Immature natural killer cell (primary cell): Measurements from ENCODE around the gene VASH2. TPM values are rescaled to one million over a fixed set of nuclear protein-coding genes. Genes with fewer than 3 reads are reported as not detected.

Source experiments
- DNase-seq, 3 donors: peaks; one replicate each; pipeline ENCODE4 v3.0.0; 2022; ENCODE audit warnings: mixed read lengths in 1 of 3
- H3K27ac Mint-ChIP-seq, 6 donors: one replicate each; pipeline ENCODE4 v1.8.0; 2020; ENCODE audit warnings: mixed read lengths in 6 of 6, mild to moderate bottlenecking in 5 of 6, inconsistent platforms in 4 of 6, moderate library complexity in 3 of 6
- H3K27me3 Mint-ChIP-seq, 3 donors: one replicate each; pipeline ENCODE4 v1.8.0; 2020 to 2021; ENCODE audit warnings: low read depth in 3 of 3, mild to moderate bottlenecking in 3 of 3, mixed read lengths in 3 of 3, moderate library complexity in 3 of 3, inconsistent platforms in 1 of 3
- H3K36me3 Mint-ChIP-seq, 3 donors: one replicate each; pipeline ENCODE4 v1.8.0; 2020; ENCODE audit warnings: mixed read lengths in 3 of 3, inconsistent platforms in 2 of 3, mild to moderate bottlenecking in 2 of 3
- H3K4me1 Mint-ChIP-seq, 2 donors: one replicate each; pipeline ENCODE4 v1.8.0; 2020; ENCODE audit warnings: inconsistent platforms in 2 of 2, mild to moderate bottlenecking in 2 of 2, mixed read lengths in 2 of 2, moderate library complexity in 1 of 2
- H3K4me3 Mint-ChIP-seq, 5 donors: one replicate each; pipeline ENCODE4 v1.8.0; 2020; ENCODE audit warnings: mild to moderate bottlenecking in 5 of 5, mixed read lengths in 5 of 5, inconsistent platforms in 3 of 5, moderate library complexity in 3 of 5
- H3K9me3 Mint-ChIP-seq, 6 donors: one replicate each; pipeline ENCODE4 v1.8.0; 2020; ENCODE audit warnings: mild to moderate bottlenecking in 6 of 6, mixed read lengths in 6 of 6, inconsistent platforms in 4 of 6, moderate library complexity in 3 of 6
- polyA plus RNA-seq, 3 donors: library from polyadenylated mRNA; unstranded; fragments of 300-500 nt; fragmentation: Illumina TruSeq; gene quantifications; one replicate each; pipeline ENCODE4 v1.2.3, GENCODE V29; 2021

The VASH2 gene
- polyA plus RNA-seq, 3 donors from 2014 or later: 0.49 TPM; not detected in 2

DNA sequence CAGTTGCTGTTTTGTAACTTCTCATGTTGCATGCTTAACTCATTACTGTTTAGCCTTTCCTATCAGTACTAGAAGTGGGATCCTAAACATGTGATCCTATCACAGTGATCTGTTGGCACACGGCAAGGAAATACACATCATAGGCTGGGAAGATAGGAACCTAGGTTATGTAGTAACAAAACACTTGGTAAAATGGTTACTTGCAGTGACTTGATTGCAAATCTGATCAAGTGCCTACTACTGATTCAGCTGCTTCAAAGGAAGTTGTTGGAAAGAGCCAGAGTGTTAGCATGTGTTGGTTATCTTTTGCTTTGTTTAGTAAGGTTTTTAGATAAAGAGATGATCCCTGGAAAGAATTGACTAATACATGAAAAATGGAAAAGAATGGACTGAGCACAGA is 8.9 kb upstream of the VASH2 start:
- Mint-ChIP-seq H3K27ac (no peak overlapping the region), H3K36me3 (no peaks in the 10 kb centered on the region), H3K4me1 (no peaks in the 10 kb centered on the region), H3K27me3 (peaks cover 2 to 4% (median 2%) of the 10 kb centered on the region in 3 donors), H3K4me3 (no peak overlapping the region), H3K9me3 (peaks cover 0 to 4% (median 0%) of the 10 kb centered on the region in 6 donors)
- no peak for DNase-seq

DNA sequence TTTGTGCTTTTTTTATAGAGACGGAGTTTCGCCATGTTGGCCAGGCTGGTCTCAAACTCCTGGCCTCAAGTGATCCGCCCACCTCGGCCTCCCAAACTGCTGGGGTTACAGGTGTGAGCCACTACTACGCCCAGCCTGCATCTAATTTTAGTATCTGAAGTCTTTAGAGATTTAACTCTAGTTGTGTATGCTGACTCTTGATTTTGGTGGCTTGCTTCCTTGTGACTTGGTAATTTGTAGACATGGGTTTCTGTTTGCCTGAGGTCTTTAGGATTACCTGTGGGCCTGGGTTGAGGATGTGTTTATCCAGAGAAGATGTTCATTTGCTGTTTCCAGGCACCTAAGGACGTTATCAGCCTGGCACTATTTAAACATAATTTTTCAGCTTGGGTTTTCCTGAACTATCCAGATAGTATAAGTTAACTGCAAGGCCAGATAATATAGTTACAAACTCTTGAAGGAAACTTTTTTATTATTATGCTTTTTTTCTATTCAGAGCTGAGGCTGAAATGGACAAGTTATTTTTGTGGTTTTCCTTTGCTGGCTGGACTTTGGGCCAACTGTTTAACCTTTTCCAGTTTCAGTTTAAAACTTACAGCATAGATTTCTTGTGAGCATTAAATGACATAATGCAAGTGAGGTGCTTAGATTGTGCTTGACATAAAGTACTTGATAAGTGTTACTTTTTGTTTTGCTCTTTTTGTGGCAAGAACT is 7.5 kb upstream of the VASH2 start:
- Mint-ChIP-seq H3K4me1 (no peaks in the 10 kb centered on the region), H3K27me3 (peaks cover 2 to 6% (median 2%) of the 10 kb centered on the region in 3 donors)
- no peak for DNase-seq

DNA sequence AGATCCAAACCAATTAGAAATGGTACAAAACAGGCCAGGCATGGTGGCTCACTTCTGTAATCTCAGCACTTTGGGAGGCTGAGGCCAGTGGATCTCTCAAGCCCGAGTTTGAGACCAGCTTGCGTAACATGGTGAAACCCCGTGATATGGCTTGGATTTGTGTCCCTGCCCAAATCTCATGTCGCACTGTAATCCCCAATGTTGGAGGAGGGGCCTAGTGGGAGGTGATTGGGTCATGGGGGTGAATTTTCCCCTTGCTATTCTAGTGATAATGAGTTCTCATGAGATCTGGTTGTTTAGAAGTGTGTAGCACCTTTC is 7.0 kb upstream of the VASH2 start:
- Mint-ChIP-seq H3K9me3 (peaks cover 0 to 4% (median 0%) of the 10 kb centered on the region in 6 donors), H3K4me3 (no peak overlapping the region), H3K36me3 (no peaks in the 10 kb centered on the region), H3K4me1 (no peaks in the 10 kb centered on the region), H3K27ac (no peak overlapping the region), H3K27me3 (peaks cover 2 to 6% (median 2%) of the 10 kb centered on the region in 3 donors)
- no peak for DNase-seq

More for the DNA sequence above, 7.5 kb upstream of the VASH2 start:
- Mint-ChIP-seq H3K4me3 (no peak overlapping the region), H3K27ac (no peak overlapping the region), H3K9me3 (peaks cover 0 to 4% (median 0%) of the 10 kb centered on the region in 6 donors), H3K36me3 (no peaks in the 10 kb centered on the region)

DNA sequence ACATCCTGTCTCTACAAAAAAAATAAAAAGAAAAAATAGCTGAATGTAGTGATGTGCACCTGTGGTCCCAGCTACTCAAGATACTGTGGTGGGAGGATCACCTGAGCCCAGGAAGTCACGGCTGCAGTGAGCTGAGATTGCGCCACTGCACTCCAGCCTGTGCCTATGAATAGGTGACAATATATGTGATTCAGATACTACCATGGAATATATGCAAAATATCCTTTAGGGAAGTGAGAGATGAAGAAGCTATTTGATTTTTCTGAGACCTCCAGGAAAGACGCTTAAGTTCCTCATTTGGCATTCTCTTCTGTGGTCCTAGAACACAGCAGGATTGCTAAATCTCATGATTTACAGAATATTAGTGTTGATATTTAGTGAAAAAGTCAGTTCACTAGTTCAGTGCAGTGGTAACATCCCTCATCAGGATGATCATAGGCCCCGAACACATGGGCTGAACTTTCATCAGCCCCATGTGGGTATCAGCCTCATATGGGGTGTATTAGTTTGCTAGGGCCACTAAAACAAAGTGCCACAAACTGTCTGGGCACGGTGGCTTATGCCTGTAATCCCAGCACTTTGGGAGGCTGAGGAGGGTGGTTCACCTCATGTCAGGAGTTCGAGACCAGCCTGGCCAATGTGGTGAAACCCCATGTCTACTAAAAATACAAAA is 6.0 kb upstream of the VASH2 start:
- H3K4me3 Mint-ChIP-seq: no peak overlapping the region
- no peak for DNase-seq
- peaks cover 5 to 10% (median 9%) of the 10 kb centered on the region in 3 donors for H3K27me3 Mint-ChIP-seq
- no peak overlapping the region for H3K27ac Mint-ChIP-seq
- peaks cover 0 to 6% (median 0%) of the 10 kb centered on the region in 6 donors for H3K9me3 Mint-ChIP-seq
- no peaks in the 10 kb centered on the region for H3K36me3 Mint-ChIP-seq
- peaks cover 0 to 2% of the 10 kb centered on the region in 2 donors for H3K4me1 Mint-ChIP-seq

DNA sequence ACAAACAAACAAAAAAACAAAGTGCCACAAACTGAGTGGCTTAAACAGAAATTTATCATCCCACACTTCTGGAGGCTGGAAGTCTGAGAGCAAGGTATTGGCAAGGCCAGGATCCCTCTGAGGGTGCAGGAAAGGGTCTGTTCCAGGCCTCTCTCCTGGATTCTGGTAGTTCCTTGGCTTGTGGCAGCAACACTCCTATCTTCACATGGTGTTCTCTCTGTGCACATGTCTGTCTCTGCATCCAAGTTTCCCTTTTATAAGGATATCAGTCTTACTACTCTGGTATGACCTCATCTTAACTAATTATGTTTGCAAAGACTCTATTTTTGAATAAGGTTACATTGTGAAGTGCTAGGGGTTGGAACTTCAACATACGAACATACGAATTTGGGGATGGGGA is 5.3 kb upstream of the VASH2 start:
- peaks cover 0 to 6% (median 0%) of the 10 kb centered on the region in 6 donors for H3K9me3 Mint-ChIP-seq
- H3K36me3 Mint-ChIP-seq: no peaks in the 10 kb centered on the region
- H3K27ac Mint-ChIP-seq: no peak overlapping the region
- peaks cover 6 to 11% (median 10%) of the 10 kb centered on the region in 3 donors for H3K27me3 Mint-ChIP-seq
- peaks cover 5 to 9% of the 10 kb centered on the region in 2 donors for H3K4me1 Mint-ChIP-seq
- DNase-seq: no peak
- H3K4me3 Mint-ChIP-seq: no peak overlapping the region

DNA sequence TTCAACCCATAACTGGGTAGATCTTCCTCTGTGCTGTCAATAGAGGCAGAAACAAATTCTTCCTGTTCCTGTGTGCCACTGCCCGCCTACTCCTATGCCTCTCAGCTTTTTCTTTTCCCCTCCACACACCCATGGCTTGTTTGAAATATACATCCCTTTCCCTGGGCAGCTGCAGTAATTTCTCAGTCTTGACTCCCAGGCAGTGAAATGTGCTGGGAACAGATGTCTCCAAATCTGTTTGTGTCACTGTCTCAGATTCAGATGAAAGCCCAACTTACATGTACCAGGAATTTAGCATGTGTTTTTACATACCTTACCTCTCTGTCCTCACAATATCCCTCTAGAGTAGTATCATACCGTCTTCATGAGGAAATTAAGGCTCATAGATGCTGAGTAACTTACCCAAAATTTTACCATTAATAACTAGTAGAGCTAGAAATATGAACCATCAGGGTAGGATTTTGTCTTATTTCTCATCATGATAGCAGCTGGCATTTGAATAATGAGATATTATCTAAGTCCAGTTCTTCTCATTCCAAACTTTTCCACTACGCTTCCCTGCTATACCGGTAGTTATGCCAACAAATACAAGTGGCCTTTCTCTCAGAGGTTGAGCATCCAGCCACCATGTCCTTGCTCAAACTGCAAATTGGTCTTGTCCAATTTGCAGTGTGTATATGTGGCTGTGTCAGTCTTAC is 4.7 kb upstream of the VASH2 start:
- Mint-ChIP-seq H3K27me3 (peaks cover 9 to 15% (median 10%) of the 10 kb centered on the region in 3 donors), H3K27ac (no peak overlapping the region), H3K36me3 (no peaks in the 10 kb centered on the region), H3K4me3 (no peak overlapping the region), H3K4me1 (peaks cover 9 to 13% of the 10 kb centered on the region in 2 donors), H3K9me3 (peaks cover 0 to 6% (median 0%) of the 10 kb centered on the region in 6 donors)
- DNase-seq: no peak

DNA sequence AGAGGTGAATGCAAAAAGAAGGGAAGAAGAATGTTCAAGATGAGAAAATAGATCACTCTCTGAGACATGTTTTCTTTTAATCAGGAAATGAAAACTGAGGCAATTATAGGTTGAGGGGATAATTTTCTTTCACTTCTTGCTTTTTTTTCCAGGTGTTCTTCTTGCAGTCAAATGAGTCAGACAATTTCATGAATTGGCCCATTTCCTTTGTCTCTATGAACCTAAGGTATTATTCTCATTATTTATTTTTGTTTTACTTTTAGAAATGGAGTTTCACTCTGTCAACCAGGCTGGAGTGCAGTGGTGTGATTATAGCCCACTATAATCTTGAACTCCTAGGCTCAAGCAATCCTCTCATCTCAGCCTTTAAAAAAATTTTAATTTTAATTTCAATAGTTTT is 3.5 kb upstream of the VASH2 start:
- Mint-ChIP-seq H3K36me3 (no peaks in the 10 kb centered on the region), H3K27ac (no peak overlapping the region), H3K9me3 (peaks cover 0 to 2% (median 0%) of the 10 kb centered on the region in 6 donors), H3K27me3 (peaks cover 7 to 16% (median 8%) of the 10 kb centered on the region in 3 donors), H3K4me1 (peaks cover 11 to 13% of the 10 kb centered on the region in 2 donors), H3K4me3 (no peak overlapping the region)
- DNase-seq: no peak

DNA sequence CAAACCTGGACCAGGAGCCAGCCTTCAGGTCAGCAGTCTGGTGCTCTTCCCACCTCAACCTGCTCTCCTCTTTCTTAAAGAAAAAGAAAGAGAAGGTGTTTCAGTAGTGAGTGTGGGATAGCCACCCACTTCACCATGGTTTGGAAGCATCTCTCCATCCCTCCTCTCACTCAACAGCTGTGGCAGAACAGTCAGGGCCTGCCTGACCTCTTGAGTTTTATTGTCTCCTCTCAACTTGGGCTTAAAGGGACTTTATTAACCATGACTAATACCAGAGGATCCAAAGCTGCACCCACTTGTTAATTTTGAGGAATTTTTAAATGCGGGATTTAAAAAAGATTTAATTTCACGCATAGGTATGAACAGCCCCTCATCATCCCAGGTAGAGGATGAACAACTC is 570 bp upstream of the VASH2 start:
- Mint-ChIP-seq H3K27ac (no peak overlapping the region), H3K27me3 (peaks cover 10 to 26% (median 15%) of the 10 kb centered on the region in 3 donors), H3K36me3 (no peaks in the 10 kb centered on the region), H3K4me1 (peaks cover 11 to 13% of the 10 kb centered on the region in 2 donors), H3K9me3 (peaks cover 0 to 2% (median 0%) of the 10 kb centered on the region in 6 donors), H3K4me3 (peak overlapping the region; percentile 73 to 80 (median 75))
- DNase-seq: no peak

DNA sequence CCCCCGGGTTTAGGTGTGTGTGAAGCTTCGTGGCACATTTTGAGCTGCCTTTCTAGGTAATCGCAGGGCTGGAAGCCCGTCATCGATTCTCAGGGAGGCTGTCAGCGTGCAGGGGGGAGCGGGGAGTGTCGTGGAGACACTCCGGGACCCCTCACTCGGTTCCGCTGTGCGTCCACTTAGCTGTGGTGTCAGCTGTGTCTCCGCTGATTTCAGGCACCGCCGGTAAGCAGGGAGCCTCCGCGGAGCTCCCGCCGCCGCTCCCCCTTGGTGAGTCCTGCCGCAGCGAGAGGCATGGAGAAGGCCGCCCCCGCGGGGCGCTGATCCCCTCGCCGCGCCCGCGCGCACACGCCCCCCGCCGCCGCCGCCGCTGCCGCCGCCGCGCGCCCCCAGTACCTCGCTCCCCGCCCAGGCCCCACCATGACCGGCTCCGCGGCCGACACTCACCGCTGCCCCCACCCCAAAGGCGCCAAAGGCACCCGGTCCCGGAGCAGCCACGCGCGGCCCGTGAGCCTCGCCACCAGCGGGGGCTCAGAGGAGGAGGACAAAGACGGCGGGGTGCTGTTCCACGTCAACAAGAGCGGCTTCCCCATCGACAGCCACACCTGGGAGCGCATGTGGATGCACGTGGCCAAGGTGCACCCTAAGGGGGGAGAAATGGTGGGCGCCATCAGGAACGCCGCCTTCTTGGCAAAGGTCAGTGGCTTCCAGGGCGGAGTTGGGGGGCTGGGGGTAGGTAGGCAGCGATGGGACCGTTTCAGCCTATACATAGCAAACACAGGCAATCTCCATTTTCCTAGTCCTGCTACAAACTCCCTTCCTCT is 995 bp downstream of the VASH2 start:
- H3K4me1 Mint-ChIP-seq: peaks cover 11 to 13% of the 10 kb centered on the region in 2 donors
- peak overlapping the region; percentile 71 to 80 (median 75) for H3K4me3 Mint-ChIP-seq
- no peak for DNase-seq
- H3K27me3 Mint-ChIP-seq: peaks cover 10 to 32% (median 15%) of the 10 kb centered on the region in 3 donors
- H3K9me3 Mint-ChIP-seq: peaks cover 0 to 2% (median 0%) of the 10 kb centered on the region in 6 donors
- no peak overlapping the region for H3K27ac Mint-ChIP-seq
- H3K36me3 Mint-ChIP-seq: no peaks in the 10 kb centered on the region

DNA sequence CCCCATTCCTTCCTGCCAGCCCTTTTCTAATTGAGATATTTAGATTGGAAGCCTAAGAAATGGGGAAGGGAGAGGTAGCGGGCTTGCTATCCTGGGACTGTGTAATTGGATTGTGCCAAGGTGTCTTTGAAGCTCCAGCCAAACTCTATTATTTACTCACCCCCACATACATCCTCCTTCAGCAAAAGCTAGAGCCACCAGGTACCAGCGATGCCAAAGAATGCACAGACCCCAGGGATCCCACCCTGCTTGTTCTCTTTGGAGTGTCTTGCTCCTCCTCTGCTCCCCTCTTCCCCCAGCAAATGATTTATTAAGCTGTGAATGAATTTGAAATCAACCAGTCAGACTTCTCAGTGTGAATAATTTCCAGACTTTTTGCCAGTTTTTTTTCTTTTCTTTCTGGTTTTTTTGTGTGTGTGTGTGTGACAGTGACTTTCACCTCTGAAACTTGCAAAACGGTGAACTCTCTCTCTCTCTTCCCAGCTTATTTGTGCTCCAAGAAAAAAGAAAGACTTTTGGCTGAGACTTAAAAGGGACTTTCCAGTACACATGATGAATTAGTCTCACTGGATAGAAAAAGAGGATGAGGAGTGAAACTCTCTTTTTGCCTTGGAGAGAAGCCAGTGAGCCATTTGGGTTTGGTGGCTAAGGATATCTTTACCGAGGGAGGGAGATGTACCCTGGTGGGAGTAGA is 1.8 kb downstream of the VASH2 start:
- no peaks in the 10 kb centered on the region for H3K36me3 Mint-ChIP-seq
- no peak for DNase-seq
- H3K4me3 Mint-ChIP-seq: peak overlapping the region in 2 of 5 donors; percentile 41 to 56
- no peak overlapping the region for H3K27ac Mint-ChIP-seq
- H3K9me3 Mint-ChIP-seq: peaks cover 0 to 2% (median 0%) of the 10 kb centered on the region in 6 donors
- peaks cover 11 to 13% of the 10 kb centered on the region in 2 donors for H3K4me1 Mint-ChIP-seq
- peaks cover 10 to 32% (median 15%) of the 10 kb centered on the region in 3 donors for H3K27me3 Mint-ChIP-seq

DNA sequence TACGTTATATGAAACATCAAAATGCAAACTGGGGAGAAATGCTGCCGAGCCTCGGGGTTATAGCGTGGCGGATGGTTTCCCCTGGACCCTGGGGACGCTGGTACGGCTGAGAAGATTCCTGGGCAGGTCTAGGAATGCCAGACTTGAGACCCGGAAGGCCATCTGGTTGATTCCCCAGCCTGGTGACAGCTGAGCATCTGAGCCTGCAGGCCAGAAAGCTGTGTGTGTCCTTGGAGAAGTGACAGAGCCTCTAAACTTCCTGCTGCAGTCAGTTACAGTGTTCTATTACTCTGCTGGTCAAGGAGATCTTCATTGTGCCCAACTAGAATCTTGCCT is 2.3 kb downstream of the VASH2 start:
- H3K27ac Mint-ChIP-seq: no peak overlapping the region
- DNase-seq: no peak
- peaks cover 0 to 2% (median 0%) of the 10 kb centered on the region in 6 donors for H3K9me3 Mint-ChIP-seq
- no peaks in the 10 kb centered on the region for H3K36me3 Mint-ChIP-seq
- H3K27me3 Mint-ChIP-seq: peaks cover 6 to 32% (median 15%) of the 10 kb centered on the region in 3 donors
- H3K4me1 Mint-ChIP-seq: peaks cover 11 to 13% of the 10 kb centered on the region in 2 donors
- H3K4me3 Mint-ChIP-seq: no peak overlapping the region

DNA sequence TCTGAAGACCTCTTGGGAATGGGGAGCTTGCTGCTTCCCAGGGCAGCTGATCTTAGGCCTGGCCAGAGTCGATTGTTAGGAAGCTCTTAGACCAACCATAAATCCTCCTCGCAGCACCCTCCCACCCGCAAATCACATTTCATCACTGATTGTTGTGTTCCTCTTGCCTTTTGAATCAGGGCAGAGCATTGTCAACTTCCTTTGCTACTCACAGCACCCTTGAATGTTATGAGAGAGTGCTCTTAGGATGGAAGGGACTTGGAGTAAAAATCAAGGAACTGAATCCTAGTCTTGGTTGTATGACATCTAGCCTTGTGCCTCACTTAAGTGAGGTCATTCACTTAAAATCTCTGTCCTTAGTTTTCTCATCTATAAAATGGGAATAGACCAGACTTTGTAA is 3.0 kb downstream of the VASH2 start:
- DNase-seq: no peak
- H3K27ac Mint-ChIP-seq: no peak overlapping the region
- H3K4me1 Mint-ChIP-seq: peaks cover 11 to 13% of the 10 kb centered on the region in 2 donors
- peaks cover 0 to 2% (median 0%) of the 10 kb centered on the region in 6 donors for H3K9me3 Mint-ChIP-seq
- no peak overlapping the region for H3K4me3 Mint-ChIP-seq
- peaks cover 6 to 32% (median 15%) of the 10 kb centered on the region in 3 donors for H3K27me3 Mint-ChIP-seq
- no peaks in the 10 kb centered on the region for H3K36me3 Mint-ChIP-seq

DNA sequence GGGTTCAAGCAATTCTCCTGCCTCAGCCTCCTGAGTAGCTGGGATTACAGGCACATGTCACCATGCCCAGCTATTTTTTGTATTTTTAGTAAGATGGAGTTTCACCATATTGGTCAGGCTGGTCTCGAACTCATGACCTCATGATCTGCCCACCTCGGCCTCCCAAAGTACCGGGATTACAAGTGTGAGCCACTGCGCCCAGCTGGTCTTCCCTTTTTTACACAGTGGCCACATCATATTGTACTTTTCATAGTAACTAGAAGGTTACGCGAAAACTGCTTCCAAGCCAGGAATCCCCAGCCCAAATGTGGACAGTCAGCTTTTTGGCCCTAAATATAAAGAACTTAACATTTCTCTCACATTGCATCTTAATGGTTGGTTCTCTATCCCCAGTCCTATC is 4.2 kb downstream of the VASH2 start:
- no peaks in the 10 kb centered on the region for H3K36me3 Mint-ChIP-seq
- no peak overlapping the region for H3K27ac Mint-ChIP-seq
- no peaks in the 10 kb centered on the region for H3K9me3 Mint-ChIP-seq
- peaks cover 4 to 24% (median 12%) of the 10 kb centered on the region in 3 donors for H3K27me3 Mint-ChIP-seq
- DNase-seq: no peak
- H3K4me1 Mint-ChIP-seq: peaks cover 9 to 10% of the 10 kb centered on the region in 2 donors
- no peak overlapping the region for H3K4me3 Mint-ChIP-seq
